ENCODE data around the gene HMGN5.

Gene HMGN5

DNA sequence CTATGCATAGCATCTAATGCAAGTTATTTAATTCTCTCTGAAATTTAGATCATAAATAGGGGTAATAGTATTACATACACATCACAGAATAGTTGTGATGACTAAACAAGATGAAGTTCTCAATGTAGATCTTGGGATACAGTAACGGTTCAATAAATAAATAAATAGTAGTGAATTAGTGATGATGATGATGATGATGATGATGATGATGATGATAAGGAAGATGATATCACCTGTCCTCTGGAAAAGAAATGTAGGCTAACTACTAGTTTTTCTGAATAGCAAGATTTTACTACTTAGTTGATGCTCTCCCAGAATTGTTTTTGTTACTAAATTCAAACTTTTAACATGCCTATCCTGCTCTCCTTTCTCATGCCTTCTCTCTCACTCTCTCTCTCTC lies 30.5 kb upstream of the HMGN5 start:
- Histone ChIP-seq H3K4me3 (ENCODE audit: low read depth, low read length) (no peak overlapping the region), H3K27me3 (replicated peaks) (no peaks in the 10 kb centered on the region), H3K27ac (no peak overlapping the region), H3K36me3 (replicated peaks) (no peaks in the 10 kb centered on the region)
- DNase-seq, result no peak
- in situ Hi-C loops (cut with HindIII; ENCODE audit: low pct_ligation_motif_present, low sequenced_read_pairs), result no loop called here
- TF ChIP-seq CTCF (IDR thresholded peaks at IDR 0.05; ENCODE audit: low read depth, low read length, missing control alignments), result no peak

GRCh38 chrX:81231476-81231875 lies 29.8 kb upstream of the HMGN5 start:
- Histone ChIP-seq H3K36me3 (replicated peaks) (no peaks in the 10 kb centered on the region), H3K27me3 (replicated peaks) (no peaks in the 10 kb centered on the region), H3K4me3 (ENCODE audit: low read depth, low read length) (no peak overlapping the region), H3K27ac (no peak overlapping the region)
- in situ Hi-C loops (cut with HindIII; ENCODE audit: low pct_ligation_motif_present, low sequenced_read_pairs), result no loop called here
- TF ChIP-seq CTCF (IDR thresholded peaks at IDR 0.05; ENCODE audit: low read depth, low read length, missing control alignments), result no peak
- DNase-seq, result no peak

GRCh38 chrX:81229901-81230300 lies 28.2 kb upstream of the HMGN5 start:
- DNase-seq, result no peak
- no peak overlapping the region for H3K4me3 ChIP-seq (ENCODE audit: low read depth, low read length)
- no peaks in the 10 kb centered on the region for H3K27me3 ChIP-seq (replicated peaks)
- no peaks in the 10 kb centered on the region for H3K36me3 ChIP-seq (replicated peaks)
- no peak for TF ChIP-seq CTCF (IDR thresholded peaks at IDR 0.05; ENCODE audit: low read depth, low read length, missing control alignments)
- in situ Hi-C loops (cut with HindIII; ENCODE audit: low pct_ligation_motif_present, low sequenced_read_pairs), result no loop called here
- no peak overlapping the region for H3K27ac ChIP-seq

DNA sequence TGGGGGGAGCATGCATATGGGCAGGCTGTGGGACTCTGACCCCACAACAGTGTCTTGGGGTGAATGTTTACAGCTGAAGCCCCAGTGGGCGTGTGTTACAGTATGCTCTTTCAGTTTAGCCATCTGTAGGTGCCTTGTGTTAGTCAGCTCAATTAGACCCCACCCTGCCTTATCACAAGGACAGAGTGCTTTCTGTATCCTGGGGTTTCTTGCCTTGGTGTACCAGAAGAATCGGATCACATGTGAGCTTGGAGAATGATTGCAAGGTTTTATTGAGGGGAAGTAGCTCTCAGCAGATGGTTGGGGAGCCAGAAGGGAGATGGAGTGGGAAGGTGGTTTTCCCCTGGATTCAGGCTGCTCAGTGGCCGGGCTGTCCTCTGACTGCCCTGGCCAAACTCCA lies 27.5 kb upstream of the HMGN5 start:
- TF ChIP-seq CTCF (IDR thresholded peaks at IDR 0.05; ENCODE audit: low read depth, low read length, missing control alignments), result no peak

DNA sequence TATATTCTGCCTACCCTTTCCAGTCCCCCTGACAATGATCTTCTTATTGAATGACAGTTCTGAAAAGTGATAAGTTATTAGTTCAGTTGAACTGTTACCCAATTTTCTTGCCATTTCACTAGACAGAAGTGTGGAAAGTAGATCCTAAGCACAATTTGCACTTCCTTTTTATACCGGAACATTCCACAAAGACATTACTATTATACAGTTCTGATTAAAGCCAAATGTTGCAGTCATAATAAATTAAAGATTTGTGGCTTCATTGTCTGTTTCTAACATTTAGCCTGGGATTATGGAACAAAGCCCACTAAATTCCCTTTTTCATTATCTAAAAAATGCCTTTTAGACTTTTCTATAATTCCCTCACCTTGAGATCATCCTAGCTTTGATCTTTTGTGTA lies 14.0 kb upstream of the HMGN5 start:
- Histone ChIP-seq H3K4me3 (ENCODE audit: low read depth, low read length) (no peak overlapping the region), H3K27me3 (replicated peaks) (no peaks in the 10 kb centered on the region), H3K36me3 (replicated peaks) (no peaks in the 10 kb centered on the region), H3K27ac (no peak overlapping the region)
- in situ Hi-C loops (cut with HindIII; ENCODE audit: low pct_ligation_motif_present, low sequenced_read_pairs), result no loop called here
- TF ChIP-seq CTCF (IDR thresholded peaks at IDR 0.05; ENCODE audit: low read depth, low read length, missing control alignments), result no peak
- DNase-seq, result no peak

More for the DNA sequence above, 27.5 kb upstream of the HMGN5 start:
- in situ Hi-C loops (cut with HindIII; ENCODE audit: low pct_ligation_motif_present, low sequenced_read_pairs), result no loop called here
- Histone ChIP-seq H3K36me3 (replicated peaks) (no peaks in the 10 kb centered on the region), H3K27me3 (replicated peaks) (no peaks in the 10 kb centered on the region), H3K4me3 (ENCODE audit: low read depth, low read length) (no peak overlapping the region), H3K27ac (no peak overlapping the region)
- no peak for DNase-seq

GRCh38 chrX:81208916-81209315 lies 7.2 kb upstream of the HMGN5 start:
- H3K36me3 ChIP-seq (replicated peaks), result no peaks in the 10 kb centered on the region
- no peak overlapping the region for H3K4me3 ChIP-seq (ENCODE audit: low read depth, low read length)
- in situ Hi-C loops (cut with HindIII; ENCODE audit: low pct_ligation_motif_present, low sequenced_read_pairs), result no loop called here
- no peak overlapping the region for H3K27ac ChIP-seq
- H3K27me3 ChIP-seq (replicated peaks), result no peaks in the 10 kb centered on the region
- DNase-seq, result no peak
- no peak for TF ChIP-seq CTCF (IDR thresholded peaks at IDR 0.05; ENCODE audit: low read depth, low read length, missing control alignments)
